RCC 7860 (cell line): ENCODE measurements around the gene NHLRC4.

Source experiments
- DNase-seq: peaks from one replicate; pipeline ENCODE4 v3.0.0-alpha.2; 2015; ENCODE audit warnings: low spot score
- FAIRE-seq: peaks from 2 replicates; lab custom pipeline; 2012; peaks lifted over from hg19 to GRCh38; lab: Jason Lieb, UNC

NHLRC4 gene

GRCh38 chr16:552171-552570 lies 14.6 kb upstream of the NHLRC4 start:
- DNase-seq (no peak), FAIRE-seq (no peak)

GRCh38 chr16:553601-554296 lies 13.1 kb upstream of the NHLRC4 start:
- FAIRE-seq (no peak), DNase-seq (no peak)

GRCh38 chr16:554297-554621 lies 12.5 kb upstream of the NHLRC4 start:
- FAIRE-seq, result no peak
- DNase-seq, result no peak

- DNase-seq (no peak), FAIRE-seq (no peak)
Measured at GRCh38 chr16:554640-555365, 12.0 kb upstream of the NHLRC4 start.

- DNase-seq (no peak), FAIRE-seq (no peak)
Measured at GRCh38 chr16:555528-556473, 11.0 kb upstream of the NHLRC4 start.

GRCh38 chr16:556474-557173 lies 10.2 kb upstream of the NHLRC4 start:
- DNase-seq, result no peak

GRCh38 chr16:557463-558297 lies 9.1 kb upstream of the NHLRC4 start:
- no peak for DNase-seq
- no peak for FAIRE-seq

More at GRCh38 chr16:556474-557173, 10.2 kb upstream of the NHLRC4 start:
- FAIRE-seq, result no peak

- DNase-seq (no peak), FAIRE-seq (no peak)
Measured at GRCh38 chr16:558298-559020, 8.3 kb upstream of the NHLRC4 start.

GRCh38 chr16:559021-559380 lies 7.8 kb upstream of the NHLRC4 start:
- DNase-seq (no peak), FAIRE-seq (no peak)

GRCh38 chr16:559411-560203 lies 7.2 kb upstream of the NHLRC4 start:
- DNase-seq, result no peak

GRCh38 chr16:560204-560700 lies 6.6 kb upstream of the NHLRC4 start, which contains the start of gene PRR35:
PRR35 (plus strand) TSS chr16:560394; CDS start chr16:563295, 2,901 bp downstream.
- FAIRE-seq (no peak), DNase-seq (no peak)

More at GRCh38 chr16:559411-560203, 7.2 kb upstream of the NHLRC4 start:
- no peak for FAIRE-seq

GRCh38 chr16:560701-561412 lies 5.9 kb upstream of the NHLRC4 start:
- FAIRE-seq, result no peak

GRCh38 chr16:561413-561794 lies 5.4 kb upstream of the NHLRC4 start:
- FAIRE-seq, result no peak
- DNase-seq, result no peak

More at GRCh38 chr16:560701-561412, 5.9 kb upstream of the NHLRC4 start:
- DNase-seq, result no peak

GRCh38 chr16:561957-562938 lies 4.6 kb upstream of the NHLRC4 start:
- FAIRE-seq (no peak), DNase-seq (no peak)

- DNase-seq (no peak), FAIRE-seq (no peak)
Measured at GRCh38 chr16:563072-563644, 3.6 kb upstream of the NHLRC4 start.
